Measurements from ENCODE around the gene PAGE2B. TPM values are rescaled to one million over a fixed set of nuclear protein-coding genes. Genes with fewer than 3 reads are reported as not detected.
A peak's percentile ranks its signal among the peaks of the same experiment; 100 is the strongest.
"Not testable (repeated sequence)": the region's sequence is repeated elsewhere in the genome, so short reads cannot be mapped to it uniquely, and the experiment has no call there.

The PAGE2B gene
- total RNA-seq, 1 donor: not detected

GRCh38 chrX:55030271-55031205 lies 44.3 kb upstream of the PAGE2B start, which contains the start of gene ALAS2:
TSS of gene ALAS2 (minus strand) at chrX:55030977. CDS start at chrX:55026000, 4,977 bp downstream.
- no peak within 1 kb of the TSS for H3K4me3 ChIP-seq (ENCODE audit: low read depth, low read length)
- TF ChIP-seq CTCF (IDR thresholded peaks at IDR 0.05; ENCODE audit: insufficient read depth, low read length): no peak
- DNase-seq (ENCODE audit: low read depth): no peak

GRCh38 chrX:55033429-55033828 lies 41.4 kb upstream of the PAGE2B start:
- DNase-seq (ENCODE audit: low read depth): no peak
- no peak for TF ChIP-seq CTCF (IDR thresholded peaks at IDR 0.05; ENCODE audit: insufficient read depth, low read length)
- H3K4me3 ChIP-seq (ENCODE audit: low read depth, low read length): no peak overlapping the region

- DNase-seq (ENCODE audit: low read depth): no peak
Observed at GRCh38 chrX:55039471-55039870, 35.4 kb upstream of the PAGE2B start.

GRCh38 chrX:55041514-55041913 lies 33.3 kb upstream of the PAGE2B start:
- TF ChIP-seq CTCF (IDR thresholded peaks at IDR 0.05; ENCODE audit: insufficient read depth, low read length): no peak
- no peak for DNase-seq (ENCODE audit: low read depth)

More at GRCh38 chrX:55039471-55039870, 35.4 kb upstream of the PAGE2B start:
- no peak for TF ChIP-seq CTCF (IDR thresholded peaks at IDR 0.05; ENCODE audit: insufficient read depth, low read length)
- no peak overlapping the region for H3K4me3 ChIP-seq (ENCODE audit: low read depth, low read length)

GRCh38 chrX:55050599-55050998 lies 24.2 kb upstream of the PAGE2B start:
- H3K4me3 ChIP-seq (ENCODE audit: low read depth, low read length); DNase-seq (ENCODE audit: low read depth): not testable (repeated sequence)

More at GRCh38 chrX:55041514-55041913, 33.3 kb upstream of the PAGE2B start:
- H3K4me3 ChIP-seq (ENCODE audit: low read depth, low read length): no peak overlapping the region

DNA sequence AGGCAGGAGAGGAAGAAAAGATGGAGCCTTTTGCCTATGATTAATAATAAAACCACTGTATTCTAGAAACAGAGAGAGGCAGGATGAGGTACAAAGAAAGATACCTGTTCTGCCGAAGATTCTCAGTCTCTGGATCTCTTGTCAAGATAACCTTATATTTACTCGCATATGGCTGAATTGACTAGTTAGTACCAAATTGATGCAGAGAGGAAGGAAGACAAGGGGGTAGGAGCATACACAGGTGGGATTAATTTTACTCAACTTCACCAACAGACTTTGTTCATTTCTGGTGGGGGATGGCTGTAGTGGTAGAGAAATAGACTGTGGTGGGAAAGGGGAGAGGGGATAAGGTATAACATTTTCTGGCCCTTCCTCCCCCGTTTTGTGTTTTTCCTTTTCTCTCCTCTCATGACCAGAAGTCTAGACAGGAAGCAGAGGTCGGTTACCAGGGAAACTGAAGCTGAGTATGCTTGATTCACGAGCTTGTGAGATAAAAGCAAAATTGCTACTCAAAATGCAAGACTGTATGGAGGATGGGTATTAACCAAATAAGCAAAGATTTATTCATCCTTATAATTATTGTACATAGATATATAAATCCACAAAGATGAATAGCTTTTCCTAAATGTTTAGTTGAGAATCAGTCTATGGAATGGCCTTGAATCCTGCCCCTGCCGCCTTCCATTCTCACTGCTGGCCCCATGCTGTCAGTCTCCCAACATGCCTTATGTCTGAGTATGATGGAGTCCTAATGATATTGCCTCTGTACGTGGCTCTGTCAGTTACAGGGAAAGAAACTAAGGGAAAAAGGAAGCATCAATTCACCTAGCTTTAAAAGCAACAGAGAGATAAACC lies 17.8 kb upstream of the PAGE2B start:
- no peak overlapping the region for H3K4me3 ChIP-seq (ENCODE audit: low read depth, low read length)
- no peak for TF ChIP-seq CTCF (IDR thresholded peaks at IDR 0.05; ENCODE audit: insufficient read depth, low read length)

More for the DNA sequence above, 17.8 kb upstream of the PAGE2B start:
- DNase-seq (ENCODE audit: low read depth): peak; percentile 56
